ENCODE data around the gene WTAP. TPM values are rescaled to one million over a fixed set of nuclear protein-coding genes. Genes with fewer than 3 reads are reported as not detected.
A peak's percentile ranks its signal among the peaks of the same experiment; 100 is the strongest.

WTAP gene
- total RNA-seq, 1 experiment from 2014 or later: 114 TPM

DNA sequence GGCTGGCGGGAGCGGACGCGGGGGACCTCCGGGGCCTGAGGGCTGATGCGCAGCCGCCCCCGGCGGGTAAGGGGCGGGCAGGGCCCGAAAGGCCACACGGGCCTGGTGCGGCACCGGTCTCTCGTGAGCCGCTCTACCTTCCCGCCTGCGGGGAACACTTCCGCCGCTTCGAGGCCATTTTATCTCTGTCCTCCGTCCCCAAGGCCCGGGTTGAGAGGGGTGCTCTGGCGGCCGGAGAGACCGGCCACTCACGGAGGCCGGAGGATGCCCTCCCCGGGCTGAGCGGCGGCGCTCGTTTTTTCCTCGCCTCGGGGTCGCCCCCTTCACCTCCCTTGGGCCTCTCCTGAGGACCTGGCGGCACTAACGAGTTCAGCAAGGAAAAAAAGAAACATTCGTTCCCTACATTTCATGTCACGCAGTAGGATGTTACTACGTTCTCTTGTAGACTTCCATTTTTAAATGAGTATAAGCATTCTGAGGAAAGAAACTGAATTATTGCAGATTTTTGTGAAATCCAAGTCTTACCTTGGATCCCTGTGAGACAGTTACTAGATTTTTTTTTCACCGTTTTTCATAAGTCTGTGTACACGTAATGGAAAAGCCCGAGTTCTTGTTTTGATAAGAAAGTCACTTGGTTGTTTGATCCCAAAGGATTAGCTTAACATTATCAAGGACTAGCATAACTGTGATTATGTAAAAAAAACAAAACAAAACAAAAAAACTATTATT, 575 bp downstream of the WTAP start:
- H3K9me3 Mint-ChIP-seq (ENCODE audit: unreplicated experiment): no peaks in the 10 kb centered on the region
- no peaks in the 10 kb centered on the region for H3K27me3 Mint-ChIP-seq (ENCODE audit: insufficient read depth, unreplicated experiment)
- Histone ChIP-seq H3K36me3 (ENCODE audit: control insufficient read depth, insufficient read depth, low read length) (peaks cover 1% of the 10 kb centered on the region; the same call in 1 of the 2 replicates), H3K4me3 (ENCODE audit: low read depth, low read length) (peak overlapping the region; percentile 96), H3K4me1 (peaks cover 3% of the 10 kb centered on the region; the same call in 1 of the 2 replicates), H3K9me3 (no peaks in the 10 kb centered on the region), H3K27me3 (replicated peaks; ENCODE audit: control insufficient read depth, insufficient read depth, low read length) (no peaks in the 10 kb centered on the region)
- H3K4me1 Mint-ChIP-seq (ENCODE audit: low read depth, unreplicated experiment): peaks cover 6% of the 10 kb centered on the region
- BruUV-seq (replicated peaks): no TSS peak
- POLR2A ChIA-PET: interaction anchor here (1.0 to 3.2 kb wide), 5 partner anchors 12 to 62 kb away, joined by 4 to 71 read pairs (median 35); partner anchors contain the start of genes ACAT2, MRPL18, SOD2 and TCP1
- TF ChIP-seq, protein P1, sequence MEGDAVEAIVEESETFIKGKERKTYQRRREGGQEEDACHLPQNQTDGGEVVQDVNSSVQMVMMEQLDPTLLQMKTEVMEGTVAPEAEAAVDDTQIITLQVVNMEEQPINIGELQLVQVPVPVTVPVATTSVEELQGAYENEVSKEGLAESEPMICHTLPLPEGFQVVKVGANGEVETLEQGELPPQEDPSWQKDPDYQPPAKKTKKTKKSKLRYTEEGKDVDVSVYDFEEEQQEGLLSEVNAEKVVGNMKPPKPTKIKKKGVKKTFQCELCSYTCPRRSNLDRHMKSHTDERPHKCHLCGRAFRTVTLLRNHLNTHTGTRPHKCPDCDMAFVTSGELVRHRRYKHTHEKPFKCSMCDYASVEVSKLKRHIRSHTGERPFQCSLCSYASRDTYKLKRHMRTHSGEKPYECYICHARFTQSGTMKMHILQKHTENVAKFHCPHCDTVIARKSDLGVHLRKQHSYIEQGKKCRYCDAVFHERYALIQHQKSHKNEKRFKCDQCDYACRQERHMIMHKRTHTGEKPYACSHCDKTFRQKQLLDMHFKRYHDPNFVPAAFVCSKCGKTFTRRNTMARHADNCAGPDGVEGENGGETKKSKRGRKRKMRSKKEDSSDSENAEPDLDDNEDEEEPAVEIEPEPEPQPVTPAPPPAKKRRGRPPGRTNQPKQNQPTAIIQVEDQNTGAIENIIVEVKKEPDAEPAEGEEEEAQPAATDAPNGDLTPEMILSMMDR (IDR thresholded peaks at IDR 0.05; ENCODE audit: insufficient read depth in 1 of 2, low read depth in 1 of 2, low read length in 1 of 2, severe bottlenecking in 1 of 2, unreplicated experiment in 1 of 2): no peak
- peak overlapping the region; percentile 97 for H3K4me3 Mint-ChIP-seq (ENCODE audit: unreplicated experiment)
- CTCF ChIA-PET: no interaction called here
- peak in 1 of 2 experiments; percentile 57 for DNase-seq
- intact Hi-C loops (cut with micrococcal nuclease; ENCODE audit: unreplicated experiment): loop anchor here (1.0 kb wide), 3 partner anchors 34 to 62 kb away; partner anchors contain the start of genes ACAT2, MRPL18 and SOD2
- H3K27ac Mint-ChIP-seq (ENCODE audit: unreplicated experiment): peak overlapping the region; percentile 66
- peaks cover 45% of the 10 kb centered on the region for H3K36me3 Mint-ChIP-seq (ENCODE audit: insufficient read depth, unreplicated experiment)

DNA sequence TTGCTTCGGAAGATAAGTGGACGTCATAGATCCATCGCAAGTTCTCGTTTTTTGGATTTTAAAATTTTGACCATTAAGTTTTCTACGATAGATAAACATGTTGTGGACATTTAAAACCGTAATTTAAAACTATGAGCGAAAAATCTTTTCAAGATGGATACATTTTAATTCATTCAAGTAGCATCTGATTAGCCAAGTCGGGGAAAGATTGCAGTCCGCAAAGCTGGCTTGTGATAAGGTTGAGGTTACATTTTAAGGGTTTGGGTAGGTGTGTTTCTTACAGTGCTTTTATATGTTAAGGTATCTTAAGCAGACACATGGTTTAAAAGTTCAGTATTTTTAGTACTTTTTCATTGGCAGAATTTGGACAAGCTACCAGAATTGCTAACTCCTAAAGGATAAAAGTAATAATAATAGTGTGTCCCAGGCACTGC, 1.2 kb downstream of the WTAP start:
- TF ChIP-seq, protein P1 (IDR thresholded peaks at IDR 0.05; ENCODE audit: insufficient read depth in 1 of 2, low read depth in 1 of 2, low read length in 1 of 2, severe bottlenecking in 1 of 2, unreplicated experiment in 1 of 2): no peak
- no peaks in the 10 kb centered on the region for H3K9me3 Mint-ChIP-seq (ENCODE audit: unreplicated experiment)
- Histone ChIP-seq H3K36me3 (ENCODE audit: control insufficient read depth, insufficient read depth, low read length) (peaks cover 1% of the 10 kb centered on the region; the same call in 1 of the 2 replicates), H3K4me1 (peaks cover 3% of the 10 kb centered on the region; the same call in 1 of the 2 replicates), H3K9me3 (no peaks in the 10 kb centered on the region), H3K27me3 (replicated peaks; ENCODE audit: control insufficient read depth, insufficient read depth, low read length) (no peaks in the 10 kb centered on the region), H3K4me3 (ENCODE audit: low read depth, low read length) (peak overlapping the region; percentile 96)
- H3K36me3 Mint-ChIP-seq (ENCODE audit: insufficient read depth, unreplicated experiment): peaks cover 51% of the 10 kb centered on the region
- ChIA-PET POLR2A (interaction anchor here (1.0 to 3.2 kb wide), 4 partner anchors 32 to 36 kb away, joined by 3 to 36 read pairs (median 20); partner anchors contain the start of genes ACAT2 and SOD2), CTCF (no interaction called here)
- intact Hi-C loops (cut with micrococcal nuclease; ENCODE audit: unreplicated experiment): no loop called here
- no peaks in the 10 kb centered on the region for H3K4me1 Mint-ChIP-seq (ENCODE audit: low read depth, unreplicated experiment)
- no peak for DNase-seq
- peak overlapping the region; percentile 66 for H3K27ac Mint-ChIP-seq (ENCODE audit: unreplicated experiment)
- BruUV-seq (replicated peaks): TSS peak; percentile 40
- H3K27me3 Mint-ChIP-seq (ENCODE audit: insufficient read depth, unreplicated experiment): no peaks in the 10 kb centered on the region
- H3K4me3 Mint-ChIP-seq (ENCODE audit: unreplicated experiment): peak overlapping the region; percentile 97

DNA sequence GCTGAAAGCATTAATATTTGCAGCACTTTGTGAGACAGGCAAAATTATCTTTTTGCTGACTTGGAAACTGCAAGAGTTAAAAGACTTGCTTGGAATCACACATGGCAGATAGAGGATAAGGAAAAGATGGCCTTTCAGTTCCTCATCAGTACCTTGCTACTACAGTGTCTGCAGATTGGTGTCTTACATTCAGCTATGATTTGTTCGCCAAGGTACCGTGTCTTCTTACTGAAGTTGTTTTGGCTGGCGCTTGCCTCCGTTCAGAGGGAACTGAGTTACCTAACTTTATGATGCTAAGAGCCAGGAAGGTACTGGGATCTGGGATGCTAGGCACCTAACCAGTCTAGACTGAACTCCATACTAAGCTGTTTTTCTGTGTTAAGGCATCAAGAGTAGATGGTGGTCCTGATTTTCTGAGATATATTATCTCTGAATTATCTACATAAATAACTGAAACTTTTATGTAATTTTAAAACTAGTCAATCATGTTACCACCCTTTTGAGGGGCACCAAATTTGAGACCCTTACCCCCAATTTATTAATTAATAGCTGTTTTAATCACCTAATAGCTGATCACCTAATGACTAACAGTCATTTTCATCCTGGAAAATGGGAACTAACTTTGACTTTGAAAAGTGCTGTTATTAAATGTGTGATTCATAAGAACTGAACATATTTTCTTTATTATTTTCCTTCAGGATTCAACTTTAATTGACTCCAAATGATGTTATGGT, 2.5 kb downstream of the WTAP start:
- Histone ChIP-seq H3K4me3 (ENCODE audit: low read depth, low read length) (no peak overlapping the region), H3K9me3 (no peaks in the 10 kb centered on the region), H3K36me3 (ENCODE audit: control insufficient read depth, insufficient read depth, low read length) (peaks cover 1% of the 10 kb centered on the region; the same call in 1 of the 2 replicates), H3K27me3 (replicated peaks; ENCODE audit: control insufficient read depth, insufficient read depth, low read length) (no peaks in the 10 kb centered on the region), H3K4me1 (peaks cover 3% of the 10 kb centered on the region; the same call in 1 of the 2 replicates)
- Mint-ChIP-seq H3K4me3 (ENCODE audit: unreplicated experiment) (peak overlapping the region; percentile 97), H3K36me3 (ENCODE audit: insufficient read depth, unreplicated experiment) (peaks cover 51% of the 10 kb centered on the region), H3K4me1 (ENCODE audit: low read depth, unreplicated experiment) (no peaks in the 10 kb centered on the region), H3K27ac (ENCODE audit: unreplicated experiment) (no peak overlapping the region), H3K9me3 (ENCODE audit: unreplicated experiment) (no peaks in the 10 kb centered on the region), H3K27me3 (ENCODE audit: insufficient read depth, unreplicated experiment) (no peaks in the 10 kb centered on the region)
- TF ChIP-seq, protein P1 (IDR thresholded peaks at IDR 0.05; ENCODE audit: insufficient read depth in 1 of 2, low read depth in 1 of 2, low read length in 1 of 2, severe bottlenecking in 1 of 2, unreplicated experiment in 1 of 2): no peak
- intact Hi-C loops (cut with micrococcal nuclease; ENCODE audit: unreplicated experiment): no loop called here
- POLR2A ChIA-PET: interaction anchor here (1.0 kb wide), 1 partner anchor 32 kb away, joined by 3 read pairs; the partner anchor contains the start of gene ACAT2
- BruUV-seq (replicated peaks): no TSS peak
- DNase-seq: no peak
- CTCF ChIA-PET: no interaction called here

All from Caco-2 (cell line).